Activated CD8-positive, alpha-beta memory T cell treated with anti-CD3 and anti-CD28 coated beads, Interleukin-2, amount 50 U/mL, for 1 hour (primary cell): Measurements from ENCODE around the gene SYK.
"Not testable (repeated sequence)": the region's sequence is repeated elsewhere in the genome, so short reads cannot be mapped to it uniquely, and the experiment has no call there.

Experiments used
- DNase-seq: peaks from one replicate; pipeline ENCODE4 v3.0.0-alpha.2; 2020; ENCODE audit errors: extremely low read depth

The SYK gene

DNA sequence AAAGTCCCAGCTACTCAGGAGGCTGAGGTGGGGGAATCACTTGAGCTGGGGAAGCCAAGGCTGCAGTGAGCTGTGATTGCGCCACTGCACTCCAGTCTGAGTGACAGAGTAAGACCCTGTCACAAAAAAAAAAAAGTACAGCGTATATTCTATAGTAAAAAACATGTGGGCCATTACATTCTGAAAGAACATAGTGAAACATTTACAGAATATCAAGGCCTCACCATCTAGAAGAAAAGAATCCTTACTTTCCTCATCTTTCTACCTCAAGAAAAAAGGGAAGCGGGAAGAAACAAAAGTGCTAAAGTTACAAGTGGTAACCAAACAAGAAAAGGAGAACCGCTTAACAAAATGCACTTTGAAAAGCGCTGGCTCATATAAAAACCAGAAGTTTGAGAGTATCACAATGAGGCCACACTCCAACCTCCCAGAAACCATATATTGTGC, 5.7 kb upstream of the SYK start:
- no peak for DNase-seq

- no peak for DNase-seq
Measured at GRCh38 chr9:90799271-90799852, 2.3 kb upstream of the SYK start.

GRCh38 chr9:90801973-90802322, 329 bp downstream of the SYK start:
- no peak for DNase-seq

GRCh38 chr9:90802386-90802985, 867 bp downstream of the SYK start:
- no peak for DNase-seq

GRCh38 chr9:90803860-90804593, 2.4 kb downstream of the SYK start:
- no peak for DNase-seq

- DNase-seq, result no peak
Measured at GRCh38 chr9:90805006-90805996, 3.7 kb downstream of the SYK start.

- no peak for DNase-seq
Measured at GRCh38 chr9:90807006-90807405, 5.4 kb downstream of the SYK start.

DNA sequence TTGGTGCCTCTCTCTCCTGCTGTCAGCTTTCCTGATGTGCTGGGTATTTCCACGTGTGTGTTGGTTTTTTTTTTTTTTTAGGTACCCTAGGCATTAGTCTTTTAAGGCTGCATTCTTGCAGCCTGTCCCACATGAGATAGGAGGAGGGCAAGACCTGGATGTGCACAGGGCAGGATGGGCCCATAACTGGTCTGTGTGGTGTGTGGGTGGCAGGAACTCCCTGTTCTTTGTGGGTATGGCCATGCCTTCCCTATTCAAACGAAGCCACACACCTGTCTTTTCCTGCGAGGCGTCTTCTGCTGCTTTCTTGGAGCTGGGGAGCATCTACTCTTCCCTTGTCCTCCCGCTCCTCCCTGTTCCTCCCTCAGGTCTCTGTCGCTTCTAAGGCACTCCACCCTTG, 6.8 kb downstream of the SYK start:
- DNase-seq, result no peak

GRCh38 chr9:90808890-90809685, 7.5 kb downstream of the SYK start:
- no peak for DNase-seq

DNA sequence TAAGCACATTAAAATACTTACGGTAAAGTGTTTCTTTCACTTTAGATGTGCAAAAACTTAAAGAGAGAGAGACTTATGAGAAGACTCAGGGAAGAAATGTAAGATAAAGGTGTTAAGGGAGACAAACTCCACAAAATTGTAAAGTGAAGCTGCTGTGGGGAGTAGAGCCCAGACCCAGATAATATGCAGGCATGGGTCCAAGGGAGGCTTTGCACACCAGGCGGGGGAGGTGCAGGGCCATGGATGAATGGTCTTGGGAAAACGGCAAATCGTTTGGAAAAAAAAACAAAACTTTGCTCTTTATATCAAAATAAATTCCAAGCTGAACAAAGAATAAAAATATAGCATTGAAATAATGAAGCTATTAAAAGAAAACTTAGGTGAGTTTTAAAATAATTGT, 9.1 kb downstream of the SYK start:
- DNase-seq, result no peak

DNA sequence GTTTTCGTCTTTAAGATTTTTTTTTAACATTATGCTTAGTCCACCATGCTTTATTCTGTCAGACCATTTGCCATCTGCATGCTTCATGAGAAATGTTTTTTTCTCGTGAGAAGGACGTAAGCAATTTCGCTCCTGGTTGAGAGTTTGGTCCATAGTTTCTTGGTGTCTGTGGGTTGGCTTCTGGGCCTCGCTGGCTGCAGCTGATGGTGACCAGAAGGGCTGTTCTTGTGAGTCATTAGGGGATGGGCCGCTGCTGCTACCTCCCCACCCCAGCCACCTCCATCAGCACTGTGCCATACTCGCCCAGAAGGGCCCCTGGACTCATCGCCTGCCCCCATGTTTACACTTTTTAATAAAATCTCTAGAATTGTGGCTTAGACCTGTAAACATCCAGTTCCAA, 11.4 kb downstream of the SYK start:
- DNase-seq, result no peak

DNA sequence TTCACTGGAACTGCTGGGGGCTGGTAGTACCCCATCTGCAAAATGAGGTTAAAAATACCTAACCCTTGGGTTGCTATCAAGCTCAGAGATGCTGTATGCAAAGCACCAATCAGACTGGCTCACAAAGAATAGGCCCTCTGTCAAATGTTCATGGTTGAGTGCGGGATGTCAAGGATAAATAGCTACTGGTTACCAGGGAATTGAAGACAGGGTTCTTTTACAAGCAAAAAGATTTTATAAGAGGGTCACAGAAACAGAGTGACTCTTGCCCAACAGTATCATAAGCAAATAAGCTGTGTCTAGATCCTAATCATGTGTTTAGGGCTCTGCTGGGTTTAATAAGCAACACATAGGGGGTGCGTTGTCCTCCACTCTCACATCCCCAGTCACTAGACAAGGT, 11.9 kb downstream of the SYK start:
- no peak for DNase-seq

DNA sequence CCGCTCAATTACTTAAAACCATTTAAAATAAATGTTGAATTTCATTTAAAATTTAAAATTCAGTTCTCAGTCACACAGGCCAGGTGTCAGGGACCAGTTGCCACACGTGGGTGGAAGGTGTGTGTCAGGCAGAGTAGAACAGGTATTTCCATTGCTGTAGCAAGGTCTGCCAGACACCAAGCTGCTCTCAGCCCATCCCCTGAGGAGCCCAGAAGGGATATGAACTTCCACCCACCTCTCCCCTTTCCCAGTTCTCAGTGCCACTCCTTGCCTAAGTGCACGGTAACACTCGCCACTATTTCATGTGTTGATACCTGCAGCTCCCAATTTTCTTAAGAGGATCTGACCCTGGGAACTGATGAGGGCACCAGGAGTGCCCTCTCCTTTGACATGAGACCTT, 12.7 kb downstream of the SYK start:
- DNase-seq, result no peak

- no peak for DNase-seq
Measured at GRCh38 chr9:90815183-90815943, 13.7 kb downstream of the SYK start.

DNA sequence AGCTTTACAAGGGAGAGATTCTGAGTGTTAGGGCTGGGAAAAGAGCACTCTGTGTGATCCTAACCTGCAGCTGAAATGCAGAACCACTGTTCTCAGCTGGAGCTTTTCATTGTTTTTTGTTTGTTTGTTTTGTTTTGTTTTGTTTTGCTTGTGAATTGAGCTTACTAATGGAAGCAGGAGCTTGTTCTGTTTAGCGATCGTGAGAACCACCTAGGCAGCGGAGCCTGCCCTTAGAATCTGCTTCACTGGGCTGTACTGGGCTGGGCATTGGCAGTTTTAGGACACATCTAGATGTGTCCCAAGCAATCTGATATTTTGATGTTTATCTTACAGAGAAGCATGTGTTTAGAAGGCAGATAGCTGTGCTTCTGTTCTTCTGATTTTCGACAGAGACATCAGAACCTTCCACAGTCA, 14.3 kb downstream of the SYK start:
- DNase-seq, result no peak

DNA sequence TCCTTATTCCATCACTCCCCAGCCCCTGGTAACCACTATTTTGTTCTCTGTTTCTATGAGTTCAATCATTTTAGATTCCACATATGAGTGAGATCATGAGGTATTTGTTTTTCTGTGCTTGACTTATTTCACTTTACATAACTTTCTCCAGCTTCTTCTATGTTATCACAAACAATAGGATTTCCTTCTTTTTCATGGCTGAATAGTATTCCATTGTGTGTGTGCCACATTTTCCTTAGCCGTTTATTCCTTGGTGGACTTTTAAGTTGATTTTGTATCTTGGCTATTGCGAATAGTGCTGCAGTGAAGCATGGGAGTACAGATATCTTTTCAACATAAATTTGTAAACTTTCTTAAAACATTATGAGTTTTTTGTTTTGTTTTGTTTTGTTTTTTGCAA, 15.1 kb downstream of the SYK start:
- no peak for DNase-seq

DNA sequence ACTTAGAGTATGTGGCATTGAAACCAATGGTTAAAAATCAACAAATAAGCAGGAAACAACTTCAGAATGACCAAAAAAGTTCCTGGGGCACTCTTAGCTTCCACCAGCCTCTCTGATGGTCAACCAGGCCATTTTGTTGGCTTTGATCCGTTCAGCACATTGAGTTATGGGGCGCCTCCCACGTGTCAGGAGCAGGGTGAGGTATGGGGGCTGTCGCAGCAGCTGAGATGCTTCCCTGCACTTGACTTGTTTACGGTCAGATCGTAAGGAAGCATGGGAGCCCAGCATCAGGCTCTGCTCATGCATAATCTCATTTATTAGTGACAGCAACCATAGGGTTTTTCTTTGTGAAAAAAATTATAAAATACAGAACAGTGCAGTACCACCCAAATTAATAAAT, 16.7 kb downstream of the SYK start:
- DNase-seq, result no peak

- not testable (repeated sequence) for DNase-seq
Measured at GRCh38 chr9:90820406-90820805, 18.8 kb downstream of the SYK start.

DNA sequence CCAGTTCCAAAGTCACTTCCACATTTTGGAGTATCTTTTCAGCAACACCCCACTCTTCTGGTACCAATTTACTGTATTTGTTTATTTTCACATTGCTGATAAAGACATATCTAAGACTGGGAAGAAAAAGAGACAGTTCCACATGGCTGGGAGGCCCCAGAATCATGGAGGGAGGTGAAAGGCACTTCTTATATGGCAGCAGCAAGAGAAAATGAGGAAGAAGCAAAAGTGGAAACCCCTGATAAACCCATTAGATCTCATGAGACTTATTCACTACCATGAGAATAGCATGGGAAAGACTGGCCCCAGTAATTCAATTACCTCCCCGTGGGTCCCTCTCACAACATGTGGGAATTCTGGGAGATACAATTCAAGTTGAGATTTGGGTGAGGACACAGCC, 19.6 kb downstream of the SYK start:
- DNase-seq, result not testable (repeated sequence)

GRCh38 chr9:90821697-90822096, 20.1 kb downstream of the SYK start:
- DNase-seq, result no peak

DNA sequence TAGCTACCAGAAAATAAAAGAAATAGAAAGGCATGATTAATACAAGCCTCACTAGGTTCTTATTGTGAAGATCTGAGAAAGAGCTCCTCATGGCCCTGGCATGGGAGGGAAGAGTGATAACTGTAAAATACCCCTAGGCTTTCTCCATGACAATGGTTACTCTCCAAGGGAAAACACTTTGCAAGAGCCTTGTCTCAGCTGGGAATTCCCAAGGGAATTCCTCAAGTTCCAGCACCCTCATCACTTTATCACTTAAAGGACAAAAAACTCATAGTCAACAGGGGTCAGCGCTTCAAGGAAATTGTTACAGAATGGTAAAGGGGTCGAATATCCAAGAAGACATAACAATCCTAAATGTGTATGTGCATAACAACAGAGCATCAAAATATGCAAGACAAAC, 21.2 kb downstream of the SYK start:
- no peak for DNase-seq
